ENCODE results near the gene FRAS1.
A peak's percentile ranks its signal among the peaks of the same experiment; 100 is the strongest.

The FRAS1 gene

GRCh38 chr4:78584863-78585547 is 527.9 kb downstream of the FRAS1 start:
- no peak for DNase-seq (ENCODE audit: extremely low read depth, low read depth)
- TF ChIP-seq, protein P1, sequence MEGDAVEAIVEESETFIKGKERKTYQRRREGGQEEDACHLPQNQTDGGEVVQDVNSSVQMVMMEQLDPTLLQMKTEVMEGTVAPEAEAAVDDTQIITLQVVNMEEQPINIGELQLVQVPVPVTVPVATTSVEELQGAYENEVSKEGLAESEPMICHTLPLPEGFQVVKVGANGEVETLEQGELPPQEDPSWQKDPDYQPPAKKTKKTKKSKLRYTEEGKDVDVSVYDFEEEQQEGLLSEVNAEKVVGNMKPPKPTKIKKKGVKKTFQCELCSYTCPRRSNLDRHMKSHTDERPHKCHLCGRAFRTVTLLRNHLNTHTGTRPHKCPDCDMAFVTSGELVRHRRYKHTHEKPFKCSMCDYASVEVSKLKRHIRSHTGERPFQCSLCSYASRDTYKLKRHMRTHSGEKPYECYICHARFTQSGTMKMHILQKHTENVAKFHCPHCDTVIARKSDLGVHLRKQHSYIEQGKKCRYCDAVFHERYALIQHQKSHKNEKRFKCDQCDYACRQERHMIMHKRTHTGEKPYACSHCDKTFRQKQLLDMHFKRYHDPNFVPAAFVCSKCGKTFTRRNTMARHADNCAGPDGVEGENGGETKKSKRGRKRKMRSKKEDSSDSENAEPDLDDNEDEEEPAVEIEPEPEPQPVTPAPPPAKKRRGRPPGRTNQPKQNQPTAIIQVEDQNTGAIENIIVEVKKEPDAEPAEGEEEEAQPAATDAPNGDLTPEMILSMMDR (IDR thresholded peaks at IDR 0.05; ENCODE audit: low read depth, low read length, missing control alignments): no peak
- H3K4me3 ChIP-seq (replicated peaks; ENCODE audit: low read depth, low read length): no peak overlapping the region

DNA sequence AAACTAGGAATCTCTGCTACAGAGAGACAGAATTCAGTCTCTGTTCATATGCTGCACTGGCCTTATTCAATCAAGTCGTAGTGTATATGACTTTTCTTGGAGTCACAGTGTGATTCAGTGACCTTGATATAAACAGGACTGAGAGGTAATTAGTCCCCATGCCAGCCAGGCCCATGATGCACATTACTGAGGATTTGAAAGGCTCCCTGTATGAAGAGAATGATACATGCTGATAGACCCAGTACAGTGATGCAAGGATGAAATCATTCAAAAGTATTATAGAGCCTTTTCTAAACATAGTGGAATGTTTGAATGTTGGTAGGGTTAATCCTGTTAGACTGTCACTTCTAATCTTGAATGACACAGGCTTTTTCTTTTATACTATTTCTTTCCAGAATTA is 528.5 kb downstream of the FRAS1 start:
- no peak overlapping the region for H3K4me3 ChIP-seq (replicated peaks; ENCODE audit: low read depth, low read length)
- no peak for DNase-seq (ENCODE audit: extremely low read depth, low read depth)
- TF ChIP-seq, protein P1 (IDR thresholded peaks at IDR 0.05; ENCODE audit: low read depth, low read length, missing control alignments): no peak

- no peak overlapping the region for H3K4me3 ChIP-seq (replicated peaks; ENCODE audit: low read depth, low read length)
- TF ChIP-seq, protein P1 (IDR thresholded peaks at IDR 0.05; ENCODE audit: low read depth, low read length, missing control alignments): no peak
- DNase-seq (ENCODE audit: extremely low read depth, low read depth): no peak
Observed at GRCh38 chr4:78588894-78589545, 531.9 kb downstream of the FRAS1 start.

DNA sequence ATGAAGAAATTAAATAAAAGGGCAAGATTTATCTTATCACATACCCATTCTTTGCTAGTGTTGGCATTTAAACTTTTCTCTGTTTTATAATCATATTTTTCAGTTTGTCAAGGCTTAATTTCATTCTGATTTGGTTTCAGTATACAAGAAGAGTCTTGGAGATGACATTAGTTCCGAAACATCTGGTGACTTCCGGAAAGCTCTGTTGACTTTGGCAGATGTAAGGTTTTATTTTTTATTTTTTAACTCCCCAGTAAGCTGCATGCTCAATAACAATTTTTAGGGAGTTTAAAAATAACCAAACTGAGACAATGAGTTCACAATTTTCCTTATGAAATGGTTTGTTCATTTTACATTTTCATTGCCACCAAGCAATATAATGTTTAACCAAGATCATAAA is 534.3 kb downstream of the FRAS1 start:
- no peak overlapping the region for H3K4me3 ChIP-seq (replicated peaks; ENCODE audit: low read depth, low read length)
- DNase-seq (ENCODE audit: extremely low read depth, low read depth): no peak
- TF ChIP-seq, protein P1 (IDR thresholded peaks at IDR 0.05; ENCODE audit: low read depth, low read length, missing control alignments): no peak

- H3K4me3 ChIP-seq (replicated peaks; ENCODE audit: low read depth, low read length): no peak overlapping the region
- no peak for DNase-seq (ENCODE audit: extremely low read depth, low read depth)
- TF ChIP-seq, protein P1 (IDR thresholded peaks at IDR 0.05; ENCODE audit: low read depth, low read length, missing control alignments): peak; percentile 53
Observed at GRCh38 chr4:78592088-78592783, 535.1 kb downstream of the FRAS1 start.

Measured in HFF-Myc (cell line).